Osteoblast (primary cell): ENCODE data around the gene MRPL16. TPM values are rescaled to one million over a fixed set of nuclear protein-coding genes. Genes with fewer than 3 reads are reported as not detected.

ENCODE experiments used
- DNase-seq: peaks from one replicate; pipeline ENCODE4 v3.0.0; 2011; ENCODE audit warnings: low spot score, mixed read lengths; ENCODE audit not compliant: insufficient read length; ENCODE audit errors: missing footprints
- H2AFZ ChIP-seq: 2 replicates; pipeline ENCODE4 v1.6.0; 2011; ENCODE audit warnings: mild to moderate bottlenecking, low read length
- H3K27ac ChIP-seq: 2 replicates; pipeline ENCODE4 v1.5.1; 2011; ENCODE audit warnings: mild to moderate bottlenecking, low read depth, low read length, moderate library complexity
- H3K27me3 ChIP-seq: 2 replicates; pipeline ENCODE4 v1.6.0; 2012; ENCODE audit warnings: mild to moderate bottlenecking, control low read depth, inconsistent platforms, low read length, moderate library complexity; ENCODE audit not compliant: insufficient read depth
- H3K36me3 ChIP-seq: 2 replicates; pipeline ENCODE4 v1.5.1; 2011; ENCODE audit warnings: mild to moderate bottlenecking, low read length, control low read depth, moderate library complexity; ENCODE audit not compliant: insufficient read depth
- H3K4me1 ChIP-seq: 2 replicates; pipeline ENCODE4 v1.5.1; 2011; ENCODE audit warnings: mild to moderate bottlenecking, low read length, control low read depth, moderate library complexity; ENCODE audit not compliant: insufficient read depth
- H3K4me2 ChIP-seq: 2 replicates; pipeline ENCODE4 v1.6.0; 2011; ENCODE audit warnings: mild to moderate bottlenecking, low read length; ENCODE audit not compliant: insufficient read depth
- H3K4me3 ChIP-seq: fragments of 200-600 bp; sonication (generic); 3 replicates; pipeline ENCODE4 v1.5.1; 2012; ENCODE audit warnings: mild to moderate bottlenecking, low read length, inconsistent platforms; ENCODE audit not compliant: insufficient read depth
- H3K79me2 ChIP-seq: 2 replicates; pipeline ENCODE4 v1.6.0; 2012; ENCODE audit warnings: mild to moderate bottlenecking, low read length, control low read depth, inconsistent platforms; ENCODE audit not compliant: insufficient read depth
- H3K9me3 ChIP-seq: 2 replicates; pipeline ENCODE4 v1.5.1; 2011; ENCODE audit warnings: low read depth, low read length, control low read depth
- H4K20me1 ChIP-seq: 2 replicates; pipeline ENCODE4 v1.6.0; 2012; ENCODE audit warnings: mild to moderate bottlenecking, low read length, control low read depth; ENCODE audit not compliant: insufficient read depth
- CTCF ChIP-seq: IDR thresholded peaks from 2 replicates; pipeline ENCODE4 v1.5.1; 2011; ENCODE audit warnings: mild to moderate bottlenecking, low read depth, low read length, moderate library complexity; ENCODE audit errors: extremely low read depth
- total RNA-seq: library from RNA; depleted of rRNA; stranded (reverse); fragments of >200 nt; gene quantifications from 2 replicates; pipeline ENCODE4 v1.2.3, GENCODE V29; 2012

The MRPL16 gene
- total RNA-seq, 1 donor: 32.9 TPM

- TF ChIP-seq CTCF: no peak
- Histone ChIP-seq H3K27me3 (no peaks in the 10 kb centered on the region), H3K4me1 (no peaks in the 10 kb centered on the region), H3K9me3 (no peaks in the 10 kb centered on the region), H2AFZ (no peak overlapping the region), H3K27ac (no peak overlapping the region), H3K79me2 (peaks cover 96% of the 10 kb centered on the region), H3K4me3 (no peak overlapping the region), H3K36me3 (no peaks in the 10 kb centered on the region), H3K4me2 (no peak overlapping the region), H4K20me1 (peaks cover 28% of the 10 kb centered on the region)
- DNase-seq: no peak
Measured at GRCh38 chr11:59761993-59762392, 48.6 kb downstream of the MRPL16 start.

GRCh38 chr11:59760771-59761170, 49.8 kb downstream of the MRPL16 start:
- no peak overlapping the region for H3K27ac ChIP-seq
- H3K4me1 ChIP-seq: peaks cover 11% of the 10 kb centered on the region
- no peaks in the 10 kb centered on the region for H3K36me3 ChIP-seq
- H3K79me2 ChIP-seq: peaks cover 90% of the 10 kb centered on the region
- DNase-seq: no peak
- peaks cover 22% of the 10 kb centered on the region for H4K20me1 ChIP-seq
- no peak overlapping the region for H3K4me3 ChIP-seq
- no peaks in the 10 kb centered on the region for H3K27me3 ChIP-seq
- TF ChIP-seq CTCF: no peak
- H3K9me3 ChIP-seq: no peaks in the 10 kb centered on the region
- H3K4me2 ChIP-seq: no peak overlapping the region
- no peak overlapping the region for H2AFZ ChIP-seq

- no peaks in the 10 kb centered on the region for H3K9me3 ChIP-seq
- no peaks in the 10 kb centered on the region for H3K27me3 ChIP-seq
- H3K4me2 ChIP-seq: no peak overlapping the region
- no peak for DNase-seq
- no peak overlapping the region for H3K27ac ChIP-seq
- no peak for TF ChIP-seq CTCF
- H3K36me3 ChIP-seq: no peaks in the 10 kb centered on the region
- no peak overlapping the region for H2AFZ ChIP-seq
- peaks cover 82% of the 10 kb centered on the region for H3K79me2 ChIP-seq
- no peak overlapping the region for H3K4me3 ChIP-seq
- peaks cover 12% of the 10 kb centered on the region for H3K4me1 ChIP-seq
- H4K20me1 ChIP-seq: peaks cover 22% of the 10 kb centered on the region
Measured at GRCh38 chr11:59759900-59760299, 50.7 kb downstream of the MRPL16 start.

- H3K27ac ChIP-seq: no peak overlapping the region
- H3K4me1 ChIP-seq: peaks cover 19% of the 10 kb centered on the region
- H3K4me2 ChIP-seq: no peak overlapping the region
- H4K20me1 ChIP-seq: peaks cover 22% of the 10 kb centered on the region
- no peak for TF ChIP-seq CTCF
- no peak overlapping the region for H3K4me3 ChIP-seq
- no peak overlapping the region for H2AFZ ChIP-seq
- H3K36me3 ChIP-seq: no peaks in the 10 kb centered on the region
- peaks cover 76% of the 10 kb centered on the region for H3K79me2 ChIP-seq
- H3K9me3 ChIP-seq: no peaks in the 10 kb centered on the region
- H3K27me3 ChIP-seq: no peaks in the 10 kb centered on the region
- no peak for DNase-seq
Measured at GRCh38 chr11:59758401-59759037, 52.1 kb downstream of the MRPL16 start.
